Endodermal cell (in vitro differentiated cells): Measurements from ENCODE around the gene GPR160. TPM values are rescaled to one million over a fixed set of nuclear protein-coding genes. Genes with fewer than 3 reads are reported as not detected.

Source experiments
- DNase-seq: peaks from one replicate; pipeline ENCODE4 v3.0.0-alpha.2; 2017
- H3K27ac ChIP-seq: 2 replicates; pipeline ENCODE4 v1.5.1; 2013; ENCODE audit warnings: mild to moderate bottlenecking, low read depth, low read length, moderate library complexity
- H3K27me3 ChIP-seq: 2 replicates; pipeline ENCODE4 v1.6.1; 2013; ENCODE audit warnings: mild to moderate bottlenecking, low read length, moderate library complexity; ENCODE audit not compliant: insufficient read depth, control insufficient read depth, poor library complexity, severe bottlenecking
- H3K36me3 ChIP-seq: 2 replicates; pipeline ENCODE4 v1.7.0; 2013; ENCODE audit warnings: mild to moderate bottlenecking, low read length, moderate library complexity; ENCODE audit not compliant: control insufficient read depth, insufficient read depth
- H3K4me1 ChIP-seq: one replicate; pipeline ENCODE4 v1.7.0; 2013; ENCODE audit warnings: low read length; ENCODE audit not compliant: control insufficient read depth, insufficient read depth
- H3K4me3 ChIP-seq: 2 replicates; pipeline ENCODE4 v1.5.1; 2013; ENCODE audit warnings: mild to moderate bottlenecking, low read length, moderate library complexity
- H3K9ac ChIP-seq: 2 replicates; pipeline ENCODE4 v1.6.1; 2013; ENCODE audit warnings: mild to moderate bottlenecking, low read length, moderate library complexity; ENCODE audit not compliant: poor library complexity, severe bottlenecking; ENCODE audit errors: extremely low read depth
- H3K9me3 ChIP-seq: 2 replicates; pipeline ENCODE4 v1.6.1; 2013; ENCODE audit warnings: mild to moderate bottlenecking, low read length, moderate library complexity; ENCODE audit not compliant: control insufficient read depth
- H3K27ac Mint-ChIP-seq: 2 replicates; pipeline ENCODE4 v1.8.0; 2020; ENCODE audit warnings: mixed read lengths
- H3K27me3 Mint-ChIP-seq: 2 replicates; pipeline ENCODE4 v1.8.0; 2021; ENCODE audit warnings: mild to moderate bottlenecking, mixed read lengths; ENCODE audit not compliant: insufficient read depth
- H3K36me3 Mint-ChIP-seq: 2 replicates; pipeline ENCODE4 v1.8.0; 2020; ENCODE audit warnings: low read depth, mixed read lengths
- H3K4me1 Mint-ChIP-seq: 2 replicates; pipeline ENCODE4 v1.8.0; 2020; ENCODE audit warnings: mixed read lengths
- H3K4me3 Mint-ChIP-seq: 2 replicates; pipeline ENCODE4 v1.8.0; 2020; ENCODE audit warnings: mild to moderate bottlenecking, moderate library complexity, mixed read lengths
- H3K9me3 Mint-ChIP-seq: 2 replicates; pipeline ENCODE4 v1.8.0; 2020; ENCODE audit warnings: mild to moderate bottlenecking, mixed read lengths
- WGBS, 2 experiments: methylation state at CpG; one replicate each; pipeline versions ENCODE4 v1.1.5 to v1.1.7; 2013; ENCODE audit warnings: missing lambda C conversion rate in 2 of 2, mixed read lengths in 1 of 2; ENCODE audit not compliant: insufficient coverage in 1 of 2, insufficient read length in 1 of 2; 5-methylcytosine and 5-hydroxymethylcytosine counted together
- total RNA-seq, 2 donors: library from RNA; stranded (reverse); fragmentation: NEBNext Ultra II Directional in 1 of 2; extraction: Animal tissue kit (Norgen Biotek cat#: 25700) in 1 of 2; gene quantifications; 2 replicates in 1 of 2; 3 replicates in 1 of 2; pipeline ENCODE4 v1.2.1, GENCODE V29; 2021
- TF ChIP-seq, protein P1 (sequence below): fragments of 200-600 bp; sonication (generic); conservative IDR thresholded peaks from 2 replicates; pipeline ENCODE4 v1.5.0; 2021; ENCODE audit warnings: antibody characterized with exemption, mild to moderate bottlenecking

Gene GPR160
- total RNA-seq, 2 donors from 2014 or later, result 6.9 to 8.6 TPM

DNA sequence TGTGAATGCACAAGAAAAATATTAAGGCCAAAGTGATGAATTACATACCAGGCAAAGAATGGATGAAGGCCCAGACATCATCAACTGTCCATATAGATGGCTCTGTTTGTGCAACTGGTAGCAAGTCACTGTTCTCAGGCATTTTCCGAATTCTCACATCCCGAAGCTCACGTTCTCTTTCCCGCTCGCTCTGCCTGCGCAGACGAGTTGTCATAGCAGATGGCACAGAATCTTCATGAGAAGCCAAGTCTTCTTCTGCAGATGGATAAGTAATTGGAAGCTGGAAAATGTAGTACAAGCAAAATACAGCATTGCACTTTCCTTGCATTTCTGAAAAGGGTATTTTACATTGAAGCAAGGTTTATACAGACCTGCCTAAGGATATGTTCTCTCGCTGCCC, 64.6 kb downstream of the GPR160 start:
- TF ChIP-seq, protein P1, sequence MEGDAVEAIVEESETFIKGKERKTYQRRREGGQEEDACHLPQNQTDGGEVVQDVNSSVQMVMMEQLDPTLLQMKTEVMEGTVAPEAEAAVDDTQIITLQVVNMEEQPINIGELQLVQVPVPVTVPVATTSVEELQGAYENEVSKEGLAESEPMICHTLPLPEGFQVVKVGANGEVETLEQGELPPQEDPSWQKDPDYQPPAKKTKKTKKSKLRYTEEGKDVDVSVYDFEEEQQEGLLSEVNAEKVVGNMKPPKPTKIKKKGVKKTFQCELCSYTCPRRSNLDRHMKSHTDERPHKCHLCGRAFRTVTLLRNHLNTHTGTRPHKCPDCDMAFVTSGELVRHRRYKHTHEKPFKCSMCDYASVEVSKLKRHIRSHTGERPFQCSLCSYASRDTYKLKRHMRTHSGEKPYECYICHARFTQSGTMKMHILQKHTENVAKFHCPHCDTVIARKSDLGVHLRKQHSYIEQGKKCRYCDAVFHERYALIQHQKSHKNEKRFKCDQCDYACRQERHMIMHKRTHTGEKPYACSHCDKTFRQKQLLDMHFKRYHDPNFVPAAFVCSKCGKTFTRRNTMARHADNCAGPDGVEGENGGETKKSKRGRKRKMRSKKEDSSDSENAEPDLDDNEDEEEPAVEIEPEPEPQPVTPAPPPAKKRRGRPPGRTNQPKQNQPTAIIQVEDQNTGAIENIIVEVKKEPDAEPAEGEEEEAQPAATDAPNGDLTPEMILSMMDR, result no peak
- DNase-seq, result no peak
- no peaks in the 10 kb centered on the region for H3K4me1 Mint-ChIP-seq
- Histone ChIP-seq H3K4me1 (no peaks in the 10 kb centered on the region), H3K36me3 (peaks cover 35% of the 10 kb centered on the region), H3K4me3 (no peak overlapping the region), H3K27ac (no peak overlapping the region), H3K9ac (no peak overlapping the region), H3K27me3 (no peaks in the 10 kb centered on the region), H3K9me3 (no peaks in the 10 kb centered on the region)
- no peaks in the 10 kb centered on the region for H3K9me3 Mint-ChIP-seq
- whole genome bisulfite sequencing, 2 experiments, result 96 to 97% methylated on average over 8 of the region's 8 CpGs
- no peak overlapping the region for H3K4me3 Mint-ChIP-seq
- peaks cover 14% of the 10 kb centered on the region for H3K36me3 Mint-ChIP-seq
- H3K27ac Mint-ChIP-seq, result no peak overlapping the region
- no peaks in the 10 kb centered on the region for H3K27me3 Mint-ChIP-seq

DNA sequence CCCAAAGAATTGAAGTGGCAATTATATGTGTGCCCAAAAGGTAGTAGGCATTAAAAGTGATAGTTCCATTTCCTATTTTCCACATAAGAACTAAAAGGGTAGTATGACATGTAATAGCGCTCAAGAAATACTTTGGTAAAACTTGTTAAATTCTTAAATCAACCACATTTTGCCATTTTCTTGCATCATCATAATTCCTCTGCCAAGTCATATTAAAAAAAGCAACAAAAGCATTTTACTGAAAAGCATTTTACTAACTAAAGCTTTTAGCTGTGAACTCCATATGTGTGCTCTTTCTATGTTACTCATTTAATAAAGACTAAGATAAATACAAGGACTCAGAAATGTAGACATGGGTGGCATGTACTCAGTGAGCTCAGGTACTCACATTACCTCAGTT, 70.1 kb downstream of the GPR160 start:
- H3K9ac ChIP-seq, result no peak overlapping the region
- H3K27me3 ChIP-seq, result no peaks in the 10 kb centered on the region
- no peaks in the 10 kb centered on the region for H3K4me1 Mint-ChIP-seq
- peaks cover 22% of the 10 kb centered on the region for H3K36me3 ChIP-seq
- 96 to 100% methylated on average over 1 of the region's 1 CpG for WGBS, 2 experiments
- no peak for DNase-seq
- no peak overlapping the region for H3K4me3 ChIP-seq
- no peaks in the 10 kb centered on the region for H3K9me3 ChIP-seq
- H3K4me1 ChIP-seq, result no peaks in the 10 kb centered on the region
- TF ChIP-seq, protein P1, result no peak
- H3K27ac Mint-ChIP-seq, result no peak overlapping the region
- no peak overlapping the region for H3K4me3 Mint-ChIP-seq
- no peaks in the 10 kb centered on the region for H3K9me3 Mint-ChIP-seq
- no peak overlapping the region for H3K27ac ChIP-seq
- no peaks in the 10 kb centered on the region for H3K27me3 Mint-ChIP-seq
- H3K36me3 Mint-ChIP-seq, result peaks cover 13% of the 10 kb centered on the region

DNA sequence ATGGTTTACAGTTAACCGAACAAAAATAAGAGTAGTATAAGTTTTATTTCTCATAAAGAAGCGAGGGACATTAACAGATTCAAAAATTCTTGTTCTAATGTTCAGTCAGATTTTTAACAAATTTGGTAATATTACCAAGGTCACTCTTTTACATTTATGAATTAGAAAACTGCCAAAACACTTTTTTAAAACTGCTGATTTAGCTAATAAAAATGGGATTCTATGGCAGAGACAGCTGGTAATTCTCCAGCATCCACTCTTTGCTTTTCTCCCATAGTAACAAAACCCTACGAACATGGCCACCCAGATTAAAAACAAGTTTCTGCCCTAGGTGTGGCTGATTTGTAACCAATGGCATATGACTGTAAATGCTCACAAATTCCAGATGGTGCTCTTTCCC, 71.2 kb downstream of the GPR160 start:
- Mint-ChIP-seq H3K36me3 (peaks cover 24% of the 10 kb centered on the region), H3K4me1 (no peaks in the 10 kb centered on the region), H3K27me3 (no peaks in the 10 kb centered on the region), H3K27ac (no peak overlapping the region), H3K4me3 (no peak overlapping the region), H3K9me3 (no peaks in the 10 kb centered on the region)
- Histone ChIP-seq H3K27me3 (no peaks in the 10 kb centered on the region), H3K4me3 (no peak overlapping the region), H3K27ac (no peak overlapping the region), H3K9ac (no peak overlapping the region), H3K9me3 (no peaks in the 10 kb centered on the region), H3K4me1 (no peaks in the 10 kb centered on the region), H3K36me3 (peaks cover 32% of the 10 kb centered on the region)
- TF ChIP-seq, protein P1, result no peak
- no peak for DNase-seq
- WGBS, 2 experiments, result 90 to 97% methylated on average over 3 of the region's 3 CpGs
